HUES6 (cell line): Measurements from ENCODE around the gene BHLHE40.
A peak's percentile ranks its signal among the peaks of the same experiment; 100 is the strongest.

Source experiments
- H3K27ac ChIP-seq: 2 replicates; pipeline ENCODE4 v1.7.0; 2013; ENCODE audit warnings: low read depth, mild to moderate bottlenecking, low read length, inconsistent platforms
- H3K27me3 ChIP-seq: 2 replicates; pipeline ENCODE4 v1.6.1; 2013; ENCODE audit warnings: low read length; ENCODE audit not compliant: control insufficient read depth, insufficient read depth
- H3K36me3 ChIP-seq: 2 replicates; pipeline ENCODE4 v1.6.1; 2013; ENCODE audit warnings: low read length; ENCODE audit not compliant: control insufficient read depth, insufficient read depth
- H3K4me1 ChIP-seq: 2 replicates; pipeline ENCODE4 v1.6.1; 2013; ENCODE audit warnings: low read length; ENCODE audit not compliant: control insufficient read depth, insufficient read depth
- H3K4me3 ChIP-seq: 2 replicates; pipeline ENCODE4 v1.5.1; 2013; ENCODE audit warnings: low read depth, low read length
- H3K9ac ChIP-seq: one replicate; pipeline ENCODE4 v1.6.1; 2013; ENCODE audit warnings: mild to moderate bottlenecking, low read length
- H3K9me3 ChIP-seq: 2 replicates; pipeline ENCODE4 v1.6.1; 2013; ENCODE audit warnings: low read depth, low read length; ENCODE audit not compliant: control insufficient read depth, insufficient read depth

Gene BHLHE40

DNA sequence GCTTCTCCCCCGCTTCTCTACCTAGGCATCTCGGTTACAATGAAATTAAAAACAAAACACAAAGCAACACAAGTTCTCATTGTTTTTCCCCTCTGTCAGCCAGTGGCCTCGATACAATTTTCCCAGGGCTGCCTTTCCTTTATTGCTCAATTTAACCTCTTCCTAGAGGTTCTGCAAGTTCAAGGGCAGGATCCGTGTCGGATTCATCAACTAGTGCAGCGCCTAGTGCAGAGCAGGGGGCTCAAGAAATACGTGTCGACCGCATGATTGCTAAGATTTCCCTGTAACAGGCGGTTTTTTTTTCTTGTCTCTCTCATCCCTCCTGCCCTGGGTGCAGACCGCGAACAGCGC lies 1.4 kb upstream of the BHLHE40 start:
- Histone ChIP-seq H3K4me1 (peaks cover 32% of the 10 kb centered on the region), H3K4me3 (peak overlapping the region; percentile 97), H3K9ac (peak overlapping the region; percentile 95), H3K27me3 (peaks cover 22% of the 10 kb centered on the region), H3K9me3 (no peaks in the 10 kb centered on the region), H3K36me3 (peaks cover 16% of the 10 kb centered on the region; the same call in 1 of the 2 replicates), H3K27ac (peak overlapping the region; percentile 89; the same call in 1 of the 2 replicates)

DNA sequence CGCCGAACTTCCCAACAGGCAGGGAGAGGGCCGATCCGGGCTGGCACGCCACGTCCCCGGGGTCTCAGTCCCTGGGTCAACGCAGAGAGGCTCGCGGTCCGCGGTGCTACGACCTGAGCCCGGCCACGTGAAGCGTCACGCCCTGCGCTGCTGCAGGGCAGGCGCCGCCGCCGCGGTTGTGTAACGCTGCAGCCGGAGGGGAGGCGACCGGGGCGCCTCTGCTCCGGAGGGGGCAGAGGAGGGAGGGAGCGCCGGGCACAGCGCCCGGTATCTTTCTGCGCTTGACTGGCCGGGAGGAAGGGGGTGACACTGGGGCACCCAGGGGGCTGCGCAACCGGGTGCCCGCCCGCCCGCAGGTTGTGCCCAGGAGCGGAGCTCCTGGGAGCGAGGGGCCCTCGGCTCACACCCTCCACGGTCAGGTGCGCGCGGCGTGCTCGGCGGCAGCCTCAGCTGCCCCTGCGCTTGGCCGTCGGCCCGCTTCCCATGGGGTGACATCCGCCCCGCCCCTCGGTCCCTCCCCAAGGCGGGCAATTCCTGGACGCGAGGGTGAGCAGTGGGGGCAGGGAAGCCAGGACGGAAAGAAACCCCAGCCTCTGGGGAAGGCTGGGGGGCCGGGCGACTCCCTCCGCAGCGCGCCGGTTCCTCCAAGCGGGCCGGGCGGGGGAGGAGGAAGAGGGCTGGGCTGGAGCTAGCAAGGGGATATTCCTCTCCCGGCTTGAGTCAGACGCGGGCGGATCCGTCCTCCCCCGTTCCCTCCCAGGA lies 852 bp upstream of the BHLHE40 start:
- Histone ChIP-seq H3K9me3 (no peaks in the 10 kb centered on the region), H3K9ac (peak overlapping the region; percentile 95), H3K36me3 (peaks cover 21% of the 10 kb centered on the region; the same call in 1 of the 2 replicates), H3K4me1 (peaks cover 38% of the 10 kb centered on the region), H3K27me3 (peaks cover 22% of the 10 kb centered on the region), H3K4me3 (peak overlapping the region; percentile 97), H3K27ac (peak overlapping the region; percentile 89; the same call in 1 of the 2 replicates)

DNA sequence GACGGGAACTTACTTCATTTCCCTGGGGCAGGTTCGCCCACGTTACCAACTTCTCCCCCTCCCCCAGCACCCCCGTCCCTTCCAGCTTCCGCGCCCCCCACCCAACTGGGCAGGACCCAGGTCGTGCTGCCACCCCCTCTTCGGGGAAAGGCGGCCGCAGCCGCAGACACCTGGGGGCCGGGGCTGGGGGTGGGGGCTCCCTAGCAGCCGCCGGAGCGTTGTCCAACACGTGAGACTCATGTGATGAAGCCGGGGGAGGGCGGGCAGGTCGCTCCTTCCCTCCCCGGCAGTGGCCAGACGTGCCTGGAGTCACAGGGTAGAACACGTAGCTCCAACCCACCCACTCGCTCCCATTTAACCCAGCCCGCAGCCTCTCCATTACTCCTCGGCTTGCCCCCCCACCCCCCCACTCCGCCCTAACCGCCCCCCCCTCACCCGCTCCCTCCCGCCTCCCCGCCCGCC lies 240 bp upstream of the BHLHE40 start:
- H3K36me3 ChIP-seq, result peaks cover 26% of the 10 kb centered on the region; the same call in 1 of the 2 replicates
- peak overlapping the region; percentile 99 for H3K9ac ChIP-seq
- H3K27me3 ChIP-seq, result peaks cover 22% of the 10 kb centered on the region
- peak overlapping the region; percentile 97 for H3K4me3 ChIP-seq
- H3K4me1 ChIP-seq, result peaks cover 44% of the 10 kb centered on the region
- H3K9me3 ChIP-seq, result no peaks in the 10 kb centered on the region
- H3K27ac ChIP-seq, result peak overlapping the region; percentile 89; the same call in 1 of the 2 replicates

DNA sequence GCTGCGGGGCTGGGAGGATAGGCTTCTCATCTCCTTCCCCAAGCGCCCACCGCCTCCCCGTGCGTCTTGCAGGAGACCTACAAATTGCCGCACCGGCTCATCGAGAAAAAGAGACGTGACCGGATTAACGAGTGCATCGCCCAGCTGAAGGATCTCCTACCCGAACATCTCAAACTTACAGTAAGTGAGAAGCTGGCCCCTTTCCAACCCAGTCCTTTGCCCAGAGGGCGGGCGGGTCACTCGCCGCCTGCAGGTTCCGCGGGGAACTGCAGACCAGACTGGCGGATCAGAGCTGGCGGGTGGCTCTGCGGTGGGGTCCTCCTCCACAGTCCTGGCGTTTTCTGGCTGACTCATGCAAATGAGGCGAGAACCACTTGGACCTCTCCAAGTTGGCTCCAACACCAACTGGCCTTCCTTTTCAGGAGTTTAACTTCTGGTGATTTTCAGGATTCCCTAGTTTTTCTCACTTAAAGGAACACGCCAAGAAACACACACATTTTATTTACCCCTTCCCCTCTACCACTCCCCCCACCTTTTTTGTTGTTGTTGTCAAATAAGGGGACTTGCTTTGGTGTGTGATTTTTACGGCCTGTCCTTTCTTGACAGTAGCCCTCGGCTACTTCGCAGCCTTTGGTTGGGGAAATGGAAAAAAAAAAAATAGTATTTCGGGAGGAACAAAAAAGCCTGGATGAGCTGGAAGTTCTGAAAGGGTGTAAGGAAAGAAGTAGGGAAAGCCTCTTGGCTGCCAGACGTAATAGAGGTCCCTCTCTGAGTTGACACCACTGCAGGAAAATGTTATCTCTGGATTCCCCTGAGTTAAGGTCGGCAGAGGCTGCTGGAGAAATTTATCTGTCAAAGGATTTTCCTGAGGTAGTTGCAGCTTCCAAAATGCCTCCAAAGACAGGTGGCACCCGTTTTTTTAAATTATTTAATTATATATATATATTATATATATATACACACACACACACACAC lies 1.3 kb downstream of the BHLHE40 start:
- H3K9ac ChIP-seq, result peak overlapping the region; percentile 99
- peaks cover 55% of the 10 kb centered on the region for H3K4me1 ChIP-seq
- peak overlapping the region; percentile 83; the same call in 1 of the 2 replicates for H3K27ac ChIP-seq
- H3K9me3 ChIP-seq, result no peaks in the 10 kb centered on the region
- peaks cover 32% of the 10 kb centered on the region; the same call in 1 of the 2 replicates for H3K36me3 ChIP-seq
- H3K4me3 ChIP-seq, result peak overlapping the region; percentile 97
- peaks cover 22% of the 10 kb centered on the region for H3K27me3 ChIP-seq

DNA sequence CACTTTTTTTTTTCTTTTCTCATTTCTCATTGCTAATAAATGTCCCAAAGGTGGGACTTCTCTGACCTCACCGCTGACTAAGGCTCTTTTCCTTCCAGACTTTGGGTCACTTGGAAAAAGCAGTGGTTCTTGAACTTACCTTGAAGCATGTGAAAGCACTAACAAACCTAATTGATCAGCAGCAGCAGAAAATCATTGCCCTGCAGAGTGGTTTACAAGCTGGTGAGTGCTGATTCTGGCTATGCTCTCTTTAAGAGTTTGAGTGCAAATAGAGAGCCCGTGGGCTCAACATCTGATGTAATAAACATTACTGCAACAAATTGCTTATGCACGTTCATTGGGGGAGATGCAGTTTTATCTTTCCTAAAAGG lies 2.0 kb downstream of the BHLHE40 start:
- peaks cover 59% of the 10 kb centered on the region for H3K4me1 ChIP-seq
- H3K36me3 ChIP-seq, result peaks cover 32% of the 10 kb centered on the region; the same call in 1 of the 2 replicates
- H3K9me3 ChIP-seq, result no peaks in the 10 kb centered on the region
- peaks cover 25% of the 10 kb centered on the region for H3K27me3 ChIP-seq
- no peak overlapping the region; the same call in 1 of the 2 replicates for H3K27ac ChIP-seq
- peak overlapping the region; percentile 67 for H3K9ac ChIP-seq
- peak overlapping the region; percentile 48; the same call in 1 of the 2 replicates for H3K4me3 ChIP-seq

DNA sequence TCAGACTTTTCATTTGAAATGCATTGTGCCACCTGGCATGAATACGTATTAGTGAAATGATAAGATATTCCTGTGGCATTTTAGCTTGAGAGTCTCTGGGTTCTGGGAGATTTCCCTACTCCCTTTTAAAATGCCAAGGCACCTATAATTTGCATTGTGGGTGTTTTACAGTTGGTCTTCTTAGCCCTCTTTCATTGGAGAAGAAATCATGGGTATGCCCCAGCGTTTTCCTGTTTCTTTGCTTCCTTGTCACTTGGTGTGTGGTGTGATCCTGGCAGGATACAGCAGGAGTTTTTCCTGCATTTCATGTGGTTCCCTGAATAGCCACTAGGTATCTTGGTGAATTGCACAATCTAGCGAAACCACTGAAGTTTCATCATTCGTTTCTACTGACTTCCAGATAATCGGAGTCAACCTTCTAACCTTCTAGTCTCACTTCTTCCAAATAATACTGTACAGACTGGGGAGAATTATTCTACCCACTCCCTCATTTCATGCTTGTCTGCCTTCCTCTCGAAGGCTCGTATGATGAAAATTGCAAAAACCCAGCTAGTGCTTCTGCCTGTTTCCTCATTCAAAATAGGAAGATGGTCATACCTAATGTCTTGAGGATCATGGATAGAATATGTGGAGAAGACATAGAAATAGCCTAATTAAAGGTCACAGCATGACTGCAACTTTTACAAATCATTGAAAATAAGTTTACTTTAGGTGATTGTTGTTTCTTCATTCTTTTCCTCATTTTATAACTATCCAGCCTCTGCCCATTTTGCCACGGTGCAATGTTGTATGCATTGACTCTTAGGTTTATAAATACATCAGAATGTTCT lies 2.6 kb downstream of the BHLHE40 start:
- H3K9ac ChIP-seq, result peak overlapping the region; percentile 67
- H3K4me1 ChIP-seq, result peaks cover 56% of the 10 kb centered on the region
- H3K36me3 ChIP-seq, result peaks cover 32% of the 10 kb centered on the region; the same call in 1 of the 2 replicates
- peaks cover 19% of the 10 kb centered on the region for H3K27me3 ChIP-seq
- H3K9me3 ChIP-seq, result no peaks in the 10 kb centered on the region
- peak overlapping the region; percentile 48; the same call in 1 of the 2 replicates for H3K4me3 ChIP-seq
- no peak overlapping the region; the same call in 1 of the 2 replicates for H3K27ac ChIP-seq

DNA sequence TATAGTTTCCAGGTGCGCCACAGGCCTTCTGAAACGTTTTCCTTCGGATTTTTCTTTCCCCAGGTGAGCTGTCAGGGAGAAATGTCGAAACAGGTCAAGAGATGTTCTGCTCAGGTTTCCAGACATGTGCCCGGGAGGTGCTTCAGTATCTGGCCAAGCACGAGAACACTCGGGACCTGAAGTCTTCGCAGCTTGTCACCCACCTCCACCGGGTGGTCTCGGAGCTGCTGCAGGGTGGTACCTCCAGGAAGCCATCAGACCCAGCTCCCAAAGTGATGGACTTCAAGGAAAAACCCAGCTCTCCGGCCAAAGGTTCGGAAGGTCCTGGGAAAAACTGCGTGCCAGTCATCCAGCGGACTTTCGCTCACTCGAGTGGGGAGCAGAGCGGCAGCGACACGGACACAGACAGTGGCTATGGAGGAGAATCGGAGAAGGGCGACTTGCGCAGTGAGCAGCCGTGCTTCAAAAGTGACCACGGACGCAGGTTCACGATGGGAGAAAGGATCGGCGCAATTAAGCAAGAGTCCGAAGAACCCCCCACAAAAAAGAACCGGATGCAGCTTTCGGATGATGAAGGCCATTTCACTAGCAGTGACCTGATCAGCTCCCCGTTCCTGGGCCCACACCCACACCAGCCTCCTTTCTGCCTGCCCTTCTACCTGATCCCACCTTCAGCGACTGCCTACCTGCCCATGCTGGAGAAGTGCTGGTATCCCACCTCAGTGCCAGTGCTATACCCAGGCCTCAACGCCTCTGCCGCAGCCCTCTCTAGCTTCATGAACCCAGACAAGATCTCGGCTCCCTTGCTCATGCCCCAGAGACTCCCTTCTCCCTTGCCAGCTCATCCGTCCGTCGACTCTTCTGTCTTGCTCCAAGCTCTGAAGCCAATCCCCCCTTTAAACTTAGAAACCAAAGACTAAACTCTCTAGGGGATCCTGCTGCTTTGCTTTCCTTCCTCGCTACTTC lies 3.8 kb downstream of the BHLHE40 start:
- H3K4me3 ChIP-seq, result peak overlapping the region; percentile 36; the same call in 1 of the 2 replicates
- H3K27ac ChIP-seq, result peak overlapping the region; percentile 24; the same call in 1 of the 2 replicates
- H3K36me3 ChIP-seq, result peaks cover 32% of the 10 kb centered on the region; the same call in 1 of the 2 replicates
- H3K4me1 ChIP-seq, result peaks cover 48% of the 10 kb centered on the region
- peak overlapping the region; percentile 75 for H3K9ac ChIP-seq
- H3K27me3 ChIP-seq, result peaks cover 13% of the 10 kb centered on the region
- no peaks in the 10 kb centered on the region for H3K9me3 ChIP-seq

DNA sequence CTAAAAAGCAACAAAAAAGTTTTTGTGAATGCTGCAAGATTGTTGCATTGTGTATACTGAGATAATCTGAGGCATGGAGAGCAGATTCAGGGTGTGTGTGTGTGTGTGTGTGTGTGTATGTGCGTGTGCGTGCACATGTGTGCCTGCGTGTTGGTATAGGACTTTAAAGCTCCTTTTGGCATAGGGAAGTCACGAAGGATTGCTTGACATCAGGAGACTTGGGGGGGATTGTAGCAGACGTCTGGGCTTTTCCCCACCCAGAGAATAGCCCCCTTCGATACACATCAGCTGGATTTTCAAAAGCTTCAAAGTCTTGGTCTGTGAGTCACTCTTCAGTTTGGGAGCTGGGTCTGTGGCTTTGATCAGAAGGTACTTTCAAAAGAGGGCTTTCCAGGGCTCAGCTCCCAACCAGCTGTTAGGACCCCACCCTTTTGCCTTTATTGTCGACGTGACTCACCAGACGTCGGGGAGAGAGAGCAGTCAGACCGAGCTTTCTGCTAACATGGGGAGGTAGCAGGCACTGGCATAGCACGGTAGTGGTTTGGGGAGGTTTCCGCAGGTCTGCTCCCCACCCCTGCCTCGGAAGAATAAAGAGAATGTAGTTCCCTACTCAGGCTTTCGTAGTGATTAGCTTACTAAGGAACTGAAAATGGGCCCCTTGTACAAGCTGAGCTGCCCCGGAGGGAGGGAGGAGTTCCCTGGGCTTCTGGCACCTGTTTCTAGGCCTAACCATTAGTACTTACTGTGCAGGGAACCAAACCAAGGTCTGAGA lies 4.7 kb downstream of the BHLHE40 start:
- H3K36me3 ChIP-seq, result peaks cover 32% of the 10 kb centered on the region; the same call in 1 of the 2 replicates
- H3K27ac ChIP-seq, result peak overlapping the region; percentile 37; the same call in 1 of the 2 replicates
- peak overlapping the region; percentile 75 for H3K9ac ChIP-seq
- peaks cover 52% of the 10 kb centered on the region for H3K4me1 ChIP-seq
- no peaks in the 10 kb centered on the region for H3K9me3 ChIP-seq
- peaks cover 13% of the 10 kb centered on the region for H3K27me3 ChIP-seq
- peak overlapping the region; percentile 36; the same call in 1 of the 2 replicates for H3K4me3 ChIP-seq

DNA sequence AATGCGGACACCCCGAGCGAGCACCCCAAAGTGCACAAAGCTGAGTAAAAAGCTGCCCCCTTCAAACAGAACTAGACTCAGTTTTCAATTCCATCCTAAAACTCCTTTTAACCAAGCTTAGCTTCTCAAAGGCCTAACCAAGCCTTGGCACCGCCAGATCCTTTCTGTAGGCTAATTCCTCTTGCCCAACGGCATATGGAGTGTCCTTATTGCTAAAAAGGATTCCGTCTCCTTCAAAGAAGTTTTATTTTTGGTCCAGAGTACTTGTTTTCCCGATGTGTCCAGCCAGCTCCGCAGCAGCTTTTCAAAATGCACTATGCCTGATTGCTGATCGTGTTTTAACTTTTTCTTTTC lies 5.3 kb downstream of the BHLHE40 start:
- Histone ChIP-seq H3K4me3 (peak overlapping the region; percentile 36; the same call in 1 of the 2 replicates), H3K9me3 (no peaks in the 10 kb centered on the region), H3K27ac (peak overlapping the region; percentile 37; the same call in 1 of the 2 replicates), H3K27me3 (peaks cover 11% of the 10 kb centered on the region), H3K9ac (peak overlapping the region; percentile 75), H3K4me1 (peaks cover 54% of the 10 kb centered on the region), H3K36me3 (peaks cover 32% of the 10 kb centered on the region; the same call in 1 of the 2 replicates)
